GM12873 (cell line): ENCODE data around the gene CYBC1.

Experiments
- CTCF ChIP-seq: IDR thresholded peaks from 2 replicates; pipeline ENCODE4 v1.5.1; 2012; ENCODE audit warnings: low read depth, mild to moderate bottlenecking, moderate library complexity, low read length, control low read depth; ENCODE audit not compliant: insufficient read depth; ENCODE audit errors: missing control alignments

Gene CYBC1

DNA sequence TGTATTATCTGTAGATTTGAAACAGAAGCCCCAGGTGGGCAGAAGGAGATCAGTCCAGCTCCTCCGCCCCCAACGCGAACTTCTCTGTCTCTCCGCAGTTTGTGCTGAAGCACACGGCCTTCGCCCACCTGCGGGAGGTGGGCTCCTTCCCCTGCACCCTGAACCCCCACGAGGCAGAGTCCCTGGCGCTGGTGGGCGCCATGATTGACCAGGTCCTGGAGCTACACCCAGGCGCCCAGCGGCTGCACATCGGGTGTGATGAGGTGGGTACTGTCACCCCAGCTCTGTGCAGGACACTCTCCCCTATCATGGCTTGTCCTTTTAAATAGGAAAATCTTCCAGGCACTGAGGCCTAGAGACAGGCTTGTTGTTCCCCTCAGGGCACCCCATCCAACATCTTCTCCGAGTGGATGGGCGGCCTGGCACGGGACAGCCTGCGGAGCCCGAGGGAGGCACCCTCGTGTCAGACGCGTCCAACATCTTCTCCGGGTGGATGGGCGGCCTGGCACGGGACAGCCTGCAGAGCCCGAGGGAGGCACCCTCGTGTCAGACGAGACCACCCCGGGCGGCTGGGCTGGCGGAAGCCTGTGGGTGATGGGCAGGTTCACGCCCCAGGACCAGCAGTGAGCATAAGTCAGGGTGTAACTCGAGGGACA, 16.9 kb downstream of the CYBC1 start:
- no peak for TF ChIP-seq CTCF

- TF ChIP-seq CTCF: no peak
Observed at GRCh38 chr17:82432017-82432416, 18.5 kb downstream of the CYBC1 start.

DNA sequence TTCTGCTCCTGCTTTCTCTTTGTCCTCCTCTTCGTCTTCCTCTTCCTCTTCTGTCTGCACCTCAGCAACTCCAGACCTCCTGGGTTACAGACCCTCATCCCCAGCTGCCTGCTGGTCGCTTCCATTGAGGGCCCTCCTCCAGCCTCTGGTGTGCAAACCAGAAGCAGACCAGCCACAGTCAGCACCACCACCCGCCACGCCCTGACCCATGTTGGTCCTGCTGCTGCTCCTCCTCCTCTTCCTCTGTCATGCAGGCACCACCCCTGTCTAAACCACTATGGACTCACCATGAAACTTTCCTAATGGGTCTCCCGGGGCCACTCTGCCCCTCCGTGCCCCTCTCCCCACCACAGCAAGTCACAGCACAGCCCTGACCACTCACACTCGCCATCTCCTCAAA, 20.7 kb downstream of the CYBC1 start:
- TF ChIP-seq CTCF: no peak

DNA sequence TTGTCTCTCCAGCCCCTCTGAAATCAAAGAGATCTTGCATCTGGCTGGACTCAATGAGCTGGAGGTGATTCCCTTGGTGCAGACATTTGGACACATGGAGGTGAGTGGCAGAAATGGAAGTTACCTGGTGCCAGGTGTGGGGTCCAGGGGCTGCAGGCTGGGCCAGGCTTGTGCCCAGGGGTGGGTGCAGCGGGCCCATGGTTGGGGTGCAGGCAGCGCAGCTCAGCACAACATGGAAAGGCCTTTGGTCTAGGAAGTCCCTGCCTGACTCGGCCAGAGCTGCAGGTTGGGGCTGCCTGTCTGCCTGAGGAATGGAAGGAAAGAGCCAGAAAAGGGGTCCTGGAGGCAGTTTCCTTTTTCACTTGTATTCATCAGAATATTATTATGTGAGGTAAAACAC, 22.0 kb downstream of the CYBC1 start:
- no peak for TF ChIP-seq CTCF

GRCh38 chr17:82424863-82425159, 25.7 kb downstream of the CYBC1 start:
- TF ChIP-seq CTCF: no peak

DNA sequence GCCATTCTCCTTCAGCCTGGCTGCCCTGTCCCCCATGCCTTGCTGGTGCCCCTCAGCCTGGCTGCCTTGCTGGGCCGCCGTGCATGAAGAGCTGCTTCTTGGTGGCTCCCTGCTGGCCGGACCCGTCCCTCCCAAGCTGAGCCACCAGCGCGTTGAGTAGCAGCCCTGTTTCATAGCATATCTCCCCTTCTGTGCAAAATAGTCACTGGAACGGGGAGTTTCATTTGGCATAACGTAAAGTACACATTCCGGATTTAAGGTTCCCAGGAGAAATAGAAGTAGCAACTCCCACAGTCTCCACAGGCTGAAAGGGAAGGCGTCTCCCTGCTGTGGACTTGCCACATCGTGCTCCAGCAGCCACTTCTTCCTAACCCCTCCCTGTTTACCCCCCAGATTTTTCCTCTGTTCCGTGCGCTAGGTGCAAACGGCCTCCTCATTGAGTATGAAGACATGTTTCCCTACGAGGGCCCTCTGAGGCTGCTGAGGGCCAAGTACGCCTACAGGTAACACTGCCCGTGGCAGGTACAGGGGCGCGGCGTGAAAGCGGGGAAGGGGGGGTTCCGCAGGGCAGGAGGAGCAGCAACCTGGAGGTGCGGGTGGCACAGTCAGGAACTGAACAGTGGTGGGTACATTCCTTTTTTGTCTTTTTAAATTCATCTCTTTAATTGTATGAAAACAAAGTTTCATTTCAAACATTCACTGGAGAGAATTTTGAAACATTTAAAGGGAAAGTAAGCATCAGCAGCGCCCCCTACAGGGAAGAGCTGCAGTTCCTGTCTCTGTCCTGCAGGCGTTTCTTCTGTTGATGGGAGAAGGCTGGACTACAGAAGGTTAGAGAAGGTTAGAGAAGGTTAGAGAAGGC, 26.3 kb downstream of the CYBC1 start:
- peak; percentile 83 for TF ChIP-seq CTCF

GRCh38 chr17:82419540-82419939, 31.0 kb downstream of the CYBC1 start:
- no peak for TF ChIP-seq CTCF
